Measurements from ENCODE around the gene MYO18B.

The MYO18B gene

GRCh38 chr22:25841775-25842174 is 99.8 kb downstream of the MYO18B start:
- Histone ChIP-seq H3K9me3 (ENCODE audit: control insufficient read depth, low read length) (no peaks in the 10 kb centered on the region), H3K36me3 (ENCODE audit: control insufficient read depth, insufficient read depth, low read length) (no peaks in the 10 kb centered on the region), H3K27me3 (replicated peaks; ENCODE audit: control insufficient read depth, insufficient read depth, low read length, poor library complexity, severe bottlenecking) (no peaks in the 10 kb centered on the region), H3K4me3 (ENCODE audit: insufficient read depth, low read depth, low read length, poor library complexity, severe bottlenecking) (no peak overlapping the region), H3K27ac (ENCODE audit: insufficient read depth, low read length, poor library complexity, severe bottlenecking) (no peak overlapping the region), H3K4me1 (ENCODE audit: control insufficient read depth, insufficient read depth, low read length, poor library complexity, severe bottlenecking) (no peaks in the 10 kb centered on the region)
- DNase-seq: no peak

DNA sequence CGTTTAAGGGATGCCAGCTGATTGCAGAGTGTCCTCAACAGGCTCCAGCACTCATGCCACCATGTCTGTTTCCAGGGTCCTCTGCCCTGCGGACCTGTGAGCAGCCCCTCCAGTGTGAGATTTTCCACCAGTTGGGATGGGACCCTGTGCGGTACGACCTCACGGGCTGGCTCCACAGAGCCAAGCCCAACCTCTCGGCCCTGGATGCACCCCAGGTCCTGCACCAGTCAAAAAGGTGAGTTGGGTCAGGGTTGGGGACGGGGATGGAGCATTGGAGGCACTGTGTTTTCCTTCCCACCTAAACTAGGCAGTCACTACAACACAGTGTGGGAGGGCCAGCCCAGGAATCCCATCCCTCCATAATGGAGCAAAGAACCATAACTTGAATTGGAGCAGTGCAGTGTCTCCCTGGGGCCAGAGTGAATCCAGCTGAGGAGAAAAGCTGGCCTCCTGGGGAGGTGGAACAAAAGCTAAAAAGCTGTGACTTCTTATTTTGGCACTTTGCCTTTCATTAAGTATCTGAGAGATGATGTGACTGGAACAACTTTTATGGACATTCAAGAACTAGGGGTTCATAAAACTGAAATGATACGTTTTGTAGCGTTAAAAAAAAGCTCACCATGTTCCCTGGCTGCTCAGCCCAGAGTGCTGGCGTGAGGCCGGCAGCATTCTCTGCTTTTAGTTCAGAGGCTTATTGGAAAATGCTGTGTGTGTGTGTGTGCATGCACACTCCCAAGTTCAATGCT is 101.8 kb downstream of the MYO18B start:
- Histone ChIP-seq H3K36me3 (ENCODE audit: control insufficient read depth, insufficient read depth, low read length) (no peaks in the 10 kb centered on the region), H3K4me3 (ENCODE audit: insufficient read depth, low read depth, low read length, poor library complexity, severe bottlenecking) (no peak overlapping the region), H3K27me3 (replicated peaks; ENCODE audit: control insufficient read depth, insufficient read depth, low read length, poor library complexity, severe bottlenecking) (no peaks in the 10 kb centered on the region), H3K9me3 (ENCODE audit: control insufficient read depth, low read length) (no peaks in the 10 kb centered on the region), H3K27ac (ENCODE audit: insufficient read depth, low read length, poor library complexity, severe bottlenecking) (no peak overlapping the region), H3K4me1 (ENCODE audit: control insufficient read depth, insufficient read depth, low read length, poor library complexity, severe bottlenecking) (no peaks in the 10 kb centered on the region)
- no peak for DNase-seq

DNA sequence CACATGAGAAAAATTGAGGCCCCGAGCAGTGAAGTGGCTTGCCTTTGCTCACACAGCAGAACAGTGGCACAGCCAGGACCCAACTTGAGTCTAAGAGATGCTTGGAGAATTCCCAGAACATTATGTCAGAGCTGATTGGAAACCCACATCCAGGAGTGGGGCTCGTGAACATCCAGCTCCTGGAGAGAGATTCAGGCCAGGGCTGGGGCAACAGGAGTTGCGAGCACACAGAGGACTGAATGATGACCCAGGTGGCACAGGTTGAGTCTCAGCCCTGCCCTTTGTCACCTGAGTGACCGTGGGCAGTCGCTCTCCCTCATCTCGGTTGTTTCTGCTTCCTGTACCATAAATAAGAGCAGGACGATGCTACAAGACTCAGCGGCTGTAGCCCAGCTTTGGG is 102.6 kb downstream of the MYO18B start:
- Histone ChIP-seq H3K4me3 (ENCODE audit: insufficient read depth, low read depth, low read length, poor library complexity, severe bottlenecking) (no peak overlapping the region), H3K9me3 (ENCODE audit: control insufficient read depth, low read length) (no peaks in the 10 kb centered on the region), H3K27ac (ENCODE audit: insufficient read depth, low read length, poor library complexity, severe bottlenecking) (no peak overlapping the region), H3K4me1 (ENCODE audit: control insufficient read depth, insufficient read depth, low read length, poor library complexity, severe bottlenecking) (no peaks in the 10 kb centered on the region), H3K27me3 (replicated peaks; ENCODE audit: control insufficient read depth, insufficient read depth, low read length, poor library complexity, severe bottlenecking) (no peaks in the 10 kb centered on the region), H3K36me3 (ENCODE audit: control insufficient read depth, insufficient read depth, low read length) (no peaks in the 10 kb centered on the region)
- DNase-seq: no peak

DNA sequence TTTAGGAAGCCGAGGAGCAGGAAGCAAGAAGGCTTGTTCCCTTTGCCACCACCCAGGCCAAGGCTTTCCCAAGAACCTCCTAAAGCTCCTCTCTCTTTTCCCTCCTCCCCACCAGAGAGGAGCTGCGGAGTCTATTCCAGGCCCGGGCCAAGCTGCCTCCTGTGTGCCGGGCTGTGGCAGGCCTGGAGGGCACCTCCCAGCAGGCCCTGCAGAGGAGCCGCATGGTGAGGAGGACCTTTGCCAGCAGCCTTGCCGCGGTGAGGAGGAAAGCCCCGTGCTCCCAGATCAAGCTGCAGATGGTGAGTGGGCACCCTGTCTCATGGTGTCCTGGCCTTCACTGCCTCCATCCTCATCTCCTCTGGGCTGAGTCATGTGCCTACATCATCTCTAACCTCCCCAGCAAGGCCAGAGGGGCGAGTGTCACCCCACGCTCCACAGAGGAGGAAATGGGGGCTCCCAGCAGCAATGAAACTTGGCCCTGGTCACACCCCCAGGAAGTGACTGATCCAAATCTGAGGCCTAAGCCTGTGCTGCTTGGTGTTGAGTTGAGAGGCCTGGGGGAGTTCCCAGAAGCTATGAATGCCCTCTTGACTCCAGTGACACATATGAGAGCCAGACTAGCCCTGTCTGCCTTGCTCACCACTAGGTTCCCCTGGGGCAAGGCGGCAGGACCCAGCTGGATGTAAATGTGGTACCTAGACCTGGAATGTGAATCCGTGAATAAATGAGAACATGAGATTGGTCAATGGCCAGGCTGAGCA is 104.2 kb downstream of the MYO18B start:
- H3K4me1 ChIP-seq (ENCODE audit: control insufficient read depth, insufficient read depth, low read length, poor library complexity, severe bottlenecking): no peaks in the 10 kb centered on the region
- no peak overlapping the region for H3K4me3 ChIP-seq (ENCODE audit: insufficient read depth, low read depth, low read length, poor library complexity, severe bottlenecking)
- H3K27ac ChIP-seq (ENCODE audit: insufficient read depth, low read length, poor library complexity, severe bottlenecking): no peak overlapping the region
- no peaks in the 10 kb centered on the region for H3K36me3 ChIP-seq (ENCODE audit: control insufficient read depth, insufficient read depth, low read length)
- no peaks in the 10 kb centered on the region for H3K27me3 ChIP-seq (replicated peaks; ENCODE audit: control insufficient read depth, insufficient read depth, low read length, poor library complexity, severe bottlenecking)
- no peaks in the 10 kb centered on the region for H3K9me3 ChIP-seq (ENCODE audit: control insufficient read depth, low read length)
- DNase-seq: no peak

DNA sequence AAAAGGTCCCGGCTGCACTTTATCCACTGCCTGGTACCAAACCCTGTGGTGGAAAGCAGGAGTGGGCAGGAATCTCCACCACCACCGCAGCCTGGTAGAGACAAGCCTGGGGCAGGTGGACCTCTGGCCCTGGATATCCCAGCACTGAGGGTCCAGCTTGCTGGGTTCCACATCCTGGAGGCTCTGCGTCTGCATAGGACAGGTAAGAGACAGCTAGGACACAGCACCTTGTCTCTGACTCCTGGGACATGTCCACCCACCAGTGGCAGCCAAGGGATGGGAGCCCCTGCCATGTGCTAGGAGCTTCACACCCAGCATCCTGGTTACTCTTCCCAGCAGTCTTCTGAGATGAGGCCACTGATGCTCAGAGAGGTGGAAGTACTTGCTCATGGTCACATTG is 105.5 kb downstream of the MYO18B start:
- Histone ChIP-seq H3K4me1 (ENCODE audit: control insufficient read depth, insufficient read depth, low read length, poor library complexity, severe bottlenecking) (no peaks in the 10 kb centered on the region), H3K4me3 (ENCODE audit: insufficient read depth, low read depth, low read length, poor library complexity, severe bottlenecking) (no peak overlapping the region), H3K27ac (ENCODE audit: insufficient read depth, low read length, poor library complexity, severe bottlenecking) (no peak overlapping the region), H3K36me3 (ENCODE audit: control insufficient read depth, insufficient read depth, low read length) (no peaks in the 10 kb centered on the region), H3K9me3 (ENCODE audit: control insufficient read depth, low read length) (no peaks in the 10 kb centered on the region), H3K27me3 (replicated peaks; ENCODE audit: control insufficient read depth, insufficient read depth, low read length, poor library complexity, severe bottlenecking) (no peaks in the 10 kb centered on the region)
- DNase-seq: no peak

- no peak overlapping the region for H3K27ac ChIP-seq (ENCODE audit: insufficient read depth, low read length, poor library complexity, severe bottlenecking)
- no peaks in the 10 kb centered on the region for H3K27me3 ChIP-seq (replicated peaks; ENCODE audit: control insufficient read depth, insufficient read depth, low read length, poor library complexity, severe bottlenecking)
- DNase-seq: no peak
- H3K36me3 ChIP-seq (ENCODE audit: control insufficient read depth, insufficient read depth, low read length): no peaks in the 10 kb centered on the region
- H3K4me1 ChIP-seq (ENCODE audit: control insufficient read depth, insufficient read depth, low read length, poor library complexity, severe bottlenecking): no peaks in the 10 kb centered on the region
- no peak overlapping the region for H3K4me3 ChIP-seq (ENCODE audit: insufficient read depth, low read depth, low read length, poor library complexity, severe bottlenecking)
- no peaks in the 10 kb centered on the region for H3K9me3 ChIP-seq (ENCODE audit: control insufficient read depth, low read length)
Observed at GRCh38 chr22:25848954-25849353, 107.0 kb downstream of the MYO18B start.

DNA sequence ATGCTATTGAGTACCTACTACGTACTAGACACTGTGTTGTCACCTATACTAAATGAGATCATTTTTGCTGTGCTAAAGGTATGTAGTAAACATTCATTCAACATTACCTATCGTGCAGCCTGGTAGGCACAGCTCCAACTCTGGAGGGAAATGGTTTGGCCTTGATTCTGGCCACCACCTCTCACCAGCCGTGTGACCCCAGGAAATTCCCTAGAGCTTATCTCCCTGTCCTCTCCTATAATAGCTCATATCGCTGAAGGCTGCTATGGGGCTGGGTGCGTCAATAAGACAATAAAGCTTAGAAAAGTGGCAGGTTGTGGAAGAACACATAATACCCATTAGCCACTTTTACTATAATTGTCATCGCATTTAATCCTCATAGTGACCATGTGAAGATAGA is 107.5 kb downstream of the MYO18B start:
- H3K27ac ChIP-seq (ENCODE audit: insufficient read depth, low read length, poor library complexity, severe bottlenecking): no peak overlapping the region

DNA sequence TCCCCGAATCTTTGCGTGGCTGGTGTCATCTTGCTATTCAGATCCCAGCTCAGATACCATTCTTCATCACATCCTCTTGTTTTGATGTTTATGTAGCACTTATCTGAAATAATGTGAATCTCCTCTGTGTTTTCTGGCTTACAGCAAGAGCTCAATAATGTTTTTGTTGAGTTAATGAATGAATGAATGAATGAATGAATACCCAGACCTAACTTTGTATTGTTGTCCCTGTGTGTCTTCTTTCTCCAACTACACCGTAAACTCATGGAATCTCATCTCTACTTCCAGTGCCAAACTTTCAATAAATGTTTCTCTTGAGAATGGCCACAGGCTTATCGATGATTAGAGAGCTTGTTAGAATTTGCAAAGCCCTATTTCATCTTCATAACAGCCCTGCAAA is 110.2 kb downstream of the MYO18B start:
- DNase-seq: no peak
- Histone ChIP-seq H3K36me3 (ENCODE audit: control insufficient read depth, insufficient read depth, low read length) (no peaks in the 10 kb centered on the region), H3K4me1 (ENCODE audit: control insufficient read depth, insufficient read depth, low read length, poor library complexity, severe bottlenecking) (no peaks in the 10 kb centered on the region), H3K27me3 (replicated peaks; ENCODE audit: control insufficient read depth, insufficient read depth, low read length, poor library complexity, severe bottlenecking) (no peaks in the 10 kb centered on the region), H3K9me3 (ENCODE audit: control insufficient read depth, low read length) (no peaks in the 10 kb centered on the region), H3K4me3 (ENCODE audit: insufficient read depth, low read depth, low read length, poor library complexity, severe bottlenecking) (no peak overlapping the region), H3K27ac (ENCODE audit: insufficient read depth, low read length, poor library complexity, severe bottlenecking) (no peak overlapping the region)

More for the DNA sequence above, 107.5 kb downstream of the MYO18B start:
- no peak for DNase-seq
- Histone ChIP-seq H3K4me3 (ENCODE audit: insufficient read depth, low read depth, low read length, poor library complexity, severe bottlenecking) (no peak overlapping the region), H3K27me3 (replicated peaks; ENCODE audit: control insufficient read depth, insufficient read depth, low read length, poor library complexity, severe bottlenecking) (no peaks in the 10 kb centered on the region), H3K4me1 (ENCODE audit: control insufficient read depth, insufficient read depth, low read length, poor library complexity, severe bottlenecking) (no peaks in the 10 kb centered on the region), H3K36me3 (ENCODE audit: control insufficient read depth, insufficient read depth, low read length) (no peaks in the 10 kb centered on the region), H3K9me3 (ENCODE audit: control insufficient read depth, low read length) (no peaks in the 10 kb centered on the region)

DNA sequence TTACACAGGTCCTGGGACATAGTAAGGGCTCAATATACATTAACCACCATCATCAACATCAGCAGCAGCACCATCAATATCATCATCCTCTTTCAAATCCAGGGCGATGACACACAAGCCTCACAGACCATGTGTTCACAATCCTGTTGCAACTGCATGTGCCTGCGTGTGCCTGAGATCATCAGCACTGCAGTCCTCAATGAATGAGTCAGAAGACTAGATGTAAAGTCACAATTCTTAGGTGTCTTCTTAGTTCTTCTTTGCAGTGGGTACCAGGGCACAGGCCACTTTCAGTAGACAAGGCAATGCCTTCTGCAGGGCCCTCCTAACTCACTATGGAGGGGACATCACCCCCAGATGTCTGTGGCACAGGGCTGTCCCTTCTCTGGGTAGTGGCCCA is 111.1 kb downstream of the MYO18B start:
- no peaks in the 10 kb centered on the region for H3K9me3 ChIP-seq (ENCODE audit: control insufficient read depth, low read length)
- H3K4me3 ChIP-seq (ENCODE audit: insufficient read depth, low read depth, low read length, poor library complexity, severe bottlenecking): no peak overlapping the region
- no peak overlapping the region for H3K27ac ChIP-seq (ENCODE audit: insufficient read depth, low read length, poor library complexity, severe bottlenecking)
- H3K27me3 ChIP-seq (replicated peaks; ENCODE audit: control insufficient read depth, insufficient read depth, low read length, poor library complexity, severe bottlenecking): no peaks in the 10 kb centered on the region
- H3K36me3 ChIP-seq (ENCODE audit: control insufficient read depth, insufficient read depth, low read length): no peaks in the 10 kb centered on the region
- DNase-seq: no peak
- no peaks in the 10 kb centered on the region for H3K4me1 ChIP-seq (ENCODE audit: control insufficient read depth, insufficient read depth, low read length, poor library complexity, severe bottlenecking)

DNA sequence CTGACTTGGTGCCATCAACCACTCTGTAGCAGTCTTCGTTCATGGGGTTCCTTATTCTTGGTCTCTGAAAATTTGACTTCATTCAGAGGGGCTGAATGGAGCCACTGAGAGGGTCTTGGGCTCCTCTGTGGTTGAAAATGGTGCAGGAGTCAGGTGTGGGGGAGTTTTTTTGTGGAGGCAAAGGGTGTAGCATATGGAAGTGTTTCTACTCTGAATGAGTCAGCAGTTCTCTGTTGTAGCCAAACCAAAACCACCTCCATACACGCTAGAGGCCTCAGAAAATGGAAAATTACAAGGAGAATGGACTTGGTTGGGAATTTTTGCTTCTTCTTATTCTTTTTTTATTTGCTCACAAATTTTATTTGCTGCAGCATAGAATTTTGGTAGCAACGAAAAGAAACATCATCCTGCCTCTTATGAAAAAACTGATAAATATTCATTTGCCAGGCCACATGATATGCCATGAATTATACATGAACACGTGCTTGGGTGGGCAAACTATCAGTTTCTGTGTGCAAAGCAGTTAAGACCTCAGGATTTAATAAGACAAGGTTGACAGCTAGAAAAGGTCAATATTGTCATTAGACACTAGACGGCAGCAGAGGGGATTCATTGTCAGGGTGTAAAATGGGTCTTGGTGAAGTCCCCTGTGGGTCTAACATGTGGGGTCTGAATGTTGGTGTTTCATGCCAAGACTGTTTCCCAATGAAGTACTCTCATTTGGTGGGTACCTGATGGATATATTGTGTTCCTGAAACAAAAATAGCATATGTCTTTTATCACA is 111.7 kb downstream of the MYO18B start:
- Histone ChIP-seq H3K9me3 (ENCODE audit: control insufficient read depth, low read length) (no peaks in the 10 kb centered on the region), H3K4me1 (ENCODE audit: control insufficient read depth, insufficient read depth, low read length, poor library complexity, severe bottlenecking) (no peaks in the 10 kb centered on the region), H3K36me3 (ENCODE audit: control insufficient read depth, insufficient read depth, low read length) (no peaks in the 10 kb centered on the region), H3K27me3 (replicated peaks; ENCODE audit: control insufficient read depth, insufficient read depth, low read length, poor library complexity, severe bottlenecking) (no peaks in the 10 kb centered on the region), H3K4me3 (ENCODE audit: insufficient read depth, low read depth, low read length, poor library complexity, severe bottlenecking) (no peak overlapping the region), H3K27ac (ENCODE audit: insufficient read depth, low read length, poor library complexity, severe bottlenecking) (no peak overlapping the region)
- no peak for DNase-seq

Measured in effector memory CD4-positive, alpha-beta T cell (primary cell).